ENCODE measurements around the gene YIPF4.
"Not testable (repeated sequence)": the region's sequence is repeated elsewhere in the genome, so short reads cannot be mapped to it uniquely, and the experiment has no call there.

YIPF4 gene

DNA sequence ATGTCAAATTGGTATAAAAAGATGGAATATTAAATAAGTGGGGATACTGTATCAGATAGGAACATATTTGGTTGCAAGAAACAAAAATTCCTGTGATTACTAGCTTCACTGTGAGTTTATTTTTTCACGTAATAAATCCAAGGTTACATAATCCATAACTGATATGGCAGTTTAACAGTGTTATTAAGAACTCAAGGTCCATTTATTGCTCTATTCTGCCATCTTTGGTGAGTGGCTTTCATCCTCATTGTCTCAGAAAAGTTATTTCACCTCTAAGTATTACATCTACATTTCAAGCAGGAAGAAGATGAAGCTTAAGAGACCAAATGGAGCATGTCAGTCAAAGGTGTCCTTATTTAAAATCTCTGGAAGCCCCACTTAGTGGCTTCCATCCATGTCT, 37.2 kb downstream of the YIPF4 start:
- TF ChIP-seq, protein P1, sequence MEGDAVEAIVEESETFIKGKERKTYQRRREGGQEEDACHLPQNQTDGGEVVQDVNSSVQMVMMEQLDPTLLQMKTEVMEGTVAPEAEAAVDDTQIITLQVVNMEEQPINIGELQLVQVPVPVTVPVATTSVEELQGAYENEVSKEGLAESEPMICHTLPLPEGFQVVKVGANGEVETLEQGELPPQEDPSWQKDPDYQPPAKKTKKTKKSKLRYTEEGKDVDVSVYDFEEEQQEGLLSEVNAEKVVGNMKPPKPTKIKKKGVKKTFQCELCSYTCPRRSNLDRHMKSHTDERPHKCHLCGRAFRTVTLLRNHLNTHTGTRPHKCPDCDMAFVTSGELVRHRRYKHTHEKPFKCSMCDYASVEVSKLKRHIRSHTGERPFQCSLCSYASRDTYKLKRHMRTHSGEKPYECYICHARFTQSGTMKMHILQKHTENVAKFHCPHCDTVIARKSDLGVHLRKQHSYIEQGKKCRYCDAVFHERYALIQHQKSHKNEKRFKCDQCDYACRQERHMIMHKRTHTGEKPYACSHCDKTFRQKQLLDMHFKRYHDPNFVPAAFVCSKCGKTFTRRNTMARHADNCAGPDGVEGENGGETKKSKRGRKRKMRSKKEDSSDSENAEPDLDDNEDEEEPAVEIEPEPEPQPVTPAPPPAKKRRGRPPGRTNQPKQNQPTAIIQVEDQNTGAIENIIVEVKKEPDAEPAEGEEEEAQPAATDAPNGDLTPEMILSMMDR (IDR thresholded peaks at IDR 0.05; ENCODE audit: insufficient read depth, low read depth, low read length, missing control alignments), result no peak
- DNase-seq (ENCODE audit: low read depth), result no peak
- H3K4me3 ChIP-seq (ENCODE audit: low read depth, low read length), result no peak overlapping the region

DNA sequence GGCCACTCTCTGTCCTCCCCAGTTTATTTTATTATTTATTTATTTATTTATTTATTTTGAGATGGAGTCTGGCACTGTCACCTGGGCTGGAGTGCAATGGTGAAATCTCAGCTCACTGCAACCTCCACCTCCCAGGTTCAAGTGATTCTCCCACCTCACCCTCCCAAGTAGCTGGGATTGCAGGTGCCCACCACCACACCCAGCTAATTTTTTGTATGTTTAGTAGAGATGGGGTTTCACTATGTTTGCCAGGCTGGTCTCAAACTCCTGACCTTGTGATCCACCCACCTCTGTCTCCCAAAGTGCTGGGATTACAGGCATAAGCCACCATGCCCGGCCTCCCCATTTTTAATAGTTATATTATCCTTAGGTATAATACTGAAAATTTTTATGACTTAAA, 51.0 kb downstream of the YIPF4 start:
- DNase-seq (ENCODE audit: low read depth); H3K4me3 ChIP-seq (ENCODE audit: low read depth, low read length): not testable (repeated sequence)

DNA sequence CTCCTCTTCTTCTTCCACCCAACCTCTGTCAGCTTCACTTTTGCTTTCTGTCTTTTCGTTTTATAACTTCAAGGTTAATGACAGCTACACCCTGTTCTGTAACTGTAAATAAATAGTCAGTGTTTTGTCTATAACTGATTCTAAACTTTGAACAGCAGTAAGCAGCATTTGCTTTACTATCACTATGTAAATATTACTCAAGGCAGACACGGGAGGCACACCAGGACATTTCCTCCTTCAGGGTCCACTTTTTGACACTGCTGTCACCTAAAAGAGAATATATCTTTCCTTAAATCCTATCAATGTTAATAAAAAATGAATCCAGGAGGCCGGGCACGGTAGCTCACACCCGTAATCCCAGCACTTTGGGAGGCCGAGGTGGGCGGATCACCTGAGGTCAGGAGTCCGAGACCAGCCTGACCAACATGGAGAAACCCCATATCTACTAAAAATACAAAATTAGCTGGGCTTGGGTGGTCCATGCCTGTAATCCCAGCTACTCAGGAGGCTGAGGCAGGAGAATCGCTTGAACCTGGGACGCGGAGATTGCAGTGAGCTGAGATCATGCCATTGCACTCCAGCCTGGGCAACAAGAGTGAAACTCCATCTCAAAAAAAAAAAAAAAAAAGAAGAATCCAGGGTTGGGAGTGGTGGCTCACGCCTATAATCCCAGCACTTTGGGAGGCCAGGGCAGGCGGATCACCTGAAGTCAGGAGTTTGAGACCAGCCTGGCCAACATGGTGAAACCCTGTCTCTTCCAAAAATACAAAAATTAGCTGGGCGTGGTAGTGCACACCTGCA, 51.7 kb downstream of the YIPF4 start:
- H3K4me3 ChIP-seq (ENCODE audit: low read depth, low read length); DNase-seq (ENCODE audit: low read depth): not testable (repeated sequence)

DNA sequence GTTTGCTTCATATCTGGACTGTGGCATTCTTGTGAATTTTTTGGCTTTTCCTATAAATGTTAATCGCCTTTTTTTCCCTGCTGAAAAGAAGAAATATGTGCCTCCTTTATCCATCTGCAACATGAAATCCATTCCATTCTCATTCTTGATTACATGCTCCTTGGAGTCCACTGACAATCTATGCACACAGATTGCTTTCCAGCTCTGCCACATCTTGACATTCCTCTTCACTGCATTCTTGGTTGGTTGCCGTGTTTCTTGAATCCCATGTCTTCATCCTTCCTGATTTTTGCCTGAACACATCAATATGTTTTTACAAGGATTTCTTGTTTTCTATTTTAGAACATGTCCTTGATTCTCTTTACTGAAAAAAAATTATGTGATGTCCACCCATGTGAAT, 52.4 kb downstream of the YIPF4 start:
- H3K4me3 ChIP-seq (ENCODE audit: low read depth, low read length), result no peak overlapping the region
- DNase-seq (ENCODE audit: low read depth), result no peak
- TF ChIP-seq, protein P1 (IDR thresholded peaks at IDR 0.05; ENCODE audit: insufficient read depth, low read depth, low read length, missing control alignments), result no peak

DNA sequence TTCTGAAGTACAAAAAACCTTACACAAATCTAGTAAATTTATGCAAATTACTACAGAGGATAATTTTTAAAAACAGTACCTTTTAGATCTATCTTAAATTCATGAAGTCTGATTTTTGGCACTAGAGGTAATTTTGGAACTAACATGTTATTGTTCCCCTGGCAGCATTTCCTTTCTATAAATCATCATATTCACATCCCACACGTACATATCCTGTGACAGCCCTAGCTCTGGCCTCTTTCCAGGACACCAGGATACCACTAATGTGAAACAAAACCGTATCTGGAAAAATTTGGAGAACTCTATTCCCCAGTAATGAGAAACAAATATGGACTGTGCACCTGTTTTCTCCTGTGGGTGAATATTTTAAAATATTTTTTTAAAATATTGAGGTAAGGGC, 65.1 kb downstream of the YIPF4 start:
- no peak for DNase-seq (ENCODE audit: low read depth)
- TF ChIP-seq, protein P1 (IDR thresholded peaks at IDR 0.05; ENCODE audit: insufficient read depth, low read depth, low read length, missing control alignments), result no peak

DNA sequence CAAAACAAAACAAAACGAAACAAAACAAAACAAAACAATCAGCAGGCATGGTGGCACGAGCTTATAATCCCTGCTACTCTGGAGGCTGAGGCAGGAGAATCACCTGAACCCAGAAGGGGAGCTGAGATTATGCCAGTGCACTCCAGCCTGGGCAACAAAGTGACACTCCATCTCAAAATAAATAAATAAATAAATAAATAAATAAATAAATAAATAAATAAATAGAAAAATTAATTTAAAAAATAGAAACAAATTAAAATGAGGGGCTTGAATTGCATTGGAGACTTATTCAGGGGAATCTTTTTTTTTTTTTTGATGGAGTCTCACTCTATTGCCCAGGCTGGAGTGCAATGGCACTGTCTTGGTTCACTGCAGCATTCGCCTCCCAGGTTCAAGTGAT, 73.1 kb downstream of the YIPF4 start:
- not testable (repeated sequence) for H3K4me3 ChIP-seq (ENCODE audit: low read depth, low read length); DNase-seq (ENCODE audit: low read depth)

More for the DNA sequence above, 65.1 kb downstream of the YIPF4 start:
- no peak overlapping the region for H3K4me3 ChIP-seq (ENCODE audit: low read depth, low read length)

DNA sequence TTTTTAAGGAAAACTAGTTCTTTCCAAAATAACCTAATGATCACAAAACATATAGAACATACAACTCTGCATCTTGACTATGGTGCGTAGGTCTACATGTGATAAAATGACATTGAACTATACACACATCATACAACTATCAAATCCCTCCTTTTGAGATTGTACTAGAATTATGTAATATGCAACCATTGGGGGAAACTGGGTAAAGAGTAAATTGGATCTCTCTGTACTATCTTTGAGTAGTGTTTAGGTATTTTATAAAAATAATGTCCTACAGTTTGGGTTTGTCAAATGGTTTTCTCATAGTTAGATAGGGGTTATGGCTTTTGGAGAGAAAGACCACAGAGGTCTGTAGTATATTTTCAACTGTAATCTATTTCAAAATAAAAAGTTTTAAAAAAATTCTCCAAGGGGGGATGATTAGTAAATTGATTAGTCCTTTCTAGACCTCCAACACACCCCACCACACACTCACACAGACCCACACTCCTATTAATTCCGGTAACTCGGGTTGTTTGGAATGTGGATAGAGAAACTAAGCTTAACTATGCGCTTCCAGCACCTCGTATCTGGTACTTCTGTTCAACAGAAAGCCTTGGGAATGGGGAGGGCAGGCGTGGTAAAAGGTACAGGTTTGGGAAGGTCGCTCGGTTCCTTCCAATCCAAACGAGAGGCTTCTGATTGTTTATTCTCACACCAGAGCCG, 78.4 kb downstream of the YIPF4 start:
- DNase-seq (ENCODE audit: low read depth), result no peak
- peak overlapping the region; percentile 99 for H3K4me3 ChIP-seq (ENCODE audit: low read depth, low read length)
- TF ChIP-seq, protein P1 (IDR thresholded peaks at IDR 0.05; ENCODE audit: insufficient read depth, low read depth, low read length, missing control alignments), result no peak

DNA sequence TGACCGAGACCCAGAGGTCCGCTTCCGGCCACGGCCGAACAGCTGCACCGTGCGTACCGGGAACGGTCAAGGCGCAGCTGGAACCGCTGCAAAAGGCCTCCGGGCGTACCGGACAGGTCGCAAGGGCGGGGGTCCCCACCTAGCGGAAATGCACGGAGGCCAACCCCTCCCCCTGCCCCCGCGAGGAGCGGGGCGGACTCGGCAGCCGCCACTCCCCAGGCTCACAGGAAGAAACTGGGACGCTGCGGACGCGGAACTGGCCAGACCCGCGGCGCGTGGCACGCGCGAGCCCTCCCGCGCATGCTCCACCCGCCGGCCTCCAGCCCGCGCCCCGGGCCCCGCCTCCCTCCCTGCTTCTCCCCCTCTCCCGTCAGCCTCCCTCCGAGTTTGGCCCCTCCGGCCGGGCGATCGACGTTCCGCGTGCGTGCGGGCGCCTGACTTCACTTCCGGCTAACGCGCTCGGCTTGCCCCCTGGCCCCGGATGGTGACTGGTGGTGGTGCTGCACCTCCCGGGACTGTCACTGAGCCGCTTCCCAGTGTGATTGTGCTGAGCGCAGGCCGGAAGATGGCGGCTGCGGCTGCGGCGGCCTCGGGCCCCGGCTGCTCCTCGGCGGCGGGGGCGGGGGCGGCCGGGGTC, 79.1 kb downstream of the YIPF4 start, which contains the start of gene BIRC6:
Gene BIRC6 (plus strand): TSS at position 343 of the 637 bp plus-strand sequence. CDS start 139 bp downstream, at position 482.
- DNase-seq (ENCODE audit: low read depth), result peak; percentile 99
- TF ChIP-seq, protein P1 (IDR thresholded peaks at IDR 0.05; ENCODE audit: insufficient read depth, low read depth, low read length, missing control alignments), result no peak
- H3K4me3 ChIP-seq (ENCODE audit: low read depth, low read length), result peak within 1 kb of the TSS; percentile 99

Measured in GM12865 (cell line).